BJ (cell line): ENCODE measurements around the gene GRK3. TPM values are rescaled to one million over a fixed set of nuclear protein-coding genes. Genes with fewer than 3 reads are reported as not detected.

Experiments
- CTCF ChIA-PET: fragments of 350-600 bp; formaldehyde crosslinking; extraction: SDS; loops from one replicate; lab custom pipeline; 2021; ENCODE audit warnings: antibody characterized with exemption, inconsistent platforms; lab: Yijun Ruan, JAX
- POLR2A ChIA-PET: fragments of 300-600 bp; sonication (Branson Sonifier 250); formaldehyde crosslinking; extraction: SDS; loops from one replicate; lab custom pipeline; 2021; ENCODE audit warnings: antibody characterized with exemption; lab: Charles Lee
- DNase-seq: peaks from one replicate; pipeline ENCODE4 v3.0.0-alpha.2; 2011; ENCODE audit warnings: low read depth
- H3K27me3 ChIP-seq: 2 replicates; pipeline ENCODE4 v1.6.0; 2011; ENCODE audit warnings: low read length; ENCODE audit not compliant: control insufficient read depth, insufficient read depth
- H3K36me3 ChIP-seq: 2 replicates; pipeline ENCODE4 v1.5.1; 2011; ENCODE audit warnings: low read length; ENCODE audit not compliant: control insufficient read depth, insufficient read depth
- H3K4me3 ChIP-seq: 2 replicates; pipeline ENCODE4 v1.5.1; 2011; ENCODE audit warnings: low read depth, mild to moderate bottlenecking, control low read depth, low read length
- polyA plus RNA-seq: library from polyadenylated mRNA; depleted of rRNA; stranded (reverse); fragments of >200 nt; gene quantifications from 2 replicates; pipeline ENCODE4 v1.2.3, GENCODE V29; 2011
- TF ChIP-seq, protein P1 (sequence below): IDR thresholded peaks from 2 replicates; pipeline ENCODE4 v1.5.1; 2011; ENCODE audit warnings: low read depth, mild to moderate bottlenecking, control low read depth, inconsistent platforms, low read length, moderate library complexity; ENCODE audit not compliant: insufficient read depth

Gene GRK3
- polyA plus RNA-seq, 1 experiment: 0.72 TPM

- Histone ChIP-seq H3K36me3 (no peaks in the 10 kb centered on the region), H3K27me3 (no peaks in the 10 kb centered on the region), H3K4me3 (no peak overlapping the region)
- no peak for DNase-seq
- ChIA-PET POLR2A (no interaction called here), CTCF (interaction anchor here (1.0 to 2.0 kb wide), 2 partner anchors 10 to 250 kb away, joined by 3 to 7 read pairs; no protein-coding TSS in a partner anchor)
- TF ChIP-seq, protein P1, sequence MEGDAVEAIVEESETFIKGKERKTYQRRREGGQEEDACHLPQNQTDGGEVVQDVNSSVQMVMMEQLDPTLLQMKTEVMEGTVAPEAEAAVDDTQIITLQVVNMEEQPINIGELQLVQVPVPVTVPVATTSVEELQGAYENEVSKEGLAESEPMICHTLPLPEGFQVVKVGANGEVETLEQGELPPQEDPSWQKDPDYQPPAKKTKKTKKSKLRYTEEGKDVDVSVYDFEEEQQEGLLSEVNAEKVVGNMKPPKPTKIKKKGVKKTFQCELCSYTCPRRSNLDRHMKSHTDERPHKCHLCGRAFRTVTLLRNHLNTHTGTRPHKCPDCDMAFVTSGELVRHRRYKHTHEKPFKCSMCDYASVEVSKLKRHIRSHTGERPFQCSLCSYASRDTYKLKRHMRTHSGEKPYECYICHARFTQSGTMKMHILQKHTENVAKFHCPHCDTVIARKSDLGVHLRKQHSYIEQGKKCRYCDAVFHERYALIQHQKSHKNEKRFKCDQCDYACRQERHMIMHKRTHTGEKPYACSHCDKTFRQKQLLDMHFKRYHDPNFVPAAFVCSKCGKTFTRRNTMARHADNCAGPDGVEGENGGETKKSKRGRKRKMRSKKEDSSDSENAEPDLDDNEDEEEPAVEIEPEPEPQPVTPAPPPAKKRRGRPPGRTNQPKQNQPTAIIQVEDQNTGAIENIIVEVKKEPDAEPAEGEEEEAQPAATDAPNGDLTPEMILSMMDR: no peak
Measured at GRCh38 chr22:25712661-25713400, 148.4 kb downstream of the GRK3 start.

DNA sequence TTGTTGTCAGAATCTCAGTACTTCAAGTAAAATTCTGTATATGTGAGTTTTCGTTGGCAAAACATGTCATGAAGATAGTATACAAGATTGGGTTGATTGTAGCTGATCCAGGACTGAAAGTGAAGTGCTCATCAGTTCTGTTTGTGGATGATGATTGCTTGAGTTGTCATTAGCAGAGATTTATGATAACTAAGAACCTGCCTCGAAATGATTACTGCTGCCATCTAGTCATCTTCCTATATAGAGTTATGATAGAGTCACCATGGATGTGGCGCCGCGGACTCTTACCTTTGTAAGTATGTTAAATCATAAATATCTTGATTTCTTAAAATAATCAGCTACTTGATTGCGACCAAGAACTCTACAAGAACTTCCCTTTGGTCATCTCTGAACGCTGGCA is 149.6 kb downstream of the GRK3 start:
- no peak overlapping the region for H3K4me3 ChIP-seq
- ChIA-PET CTCF (interaction anchor here (1.4 kb wide), 1 partner anchor 12 kb away, joined by 8 read pairs; no protein-coding TSS in a partner anchor), POLR2A (no interaction called here)
- no peaks in the 10 kb centered on the region for H3K36me3 ChIP-seq
- TF ChIP-seq, protein P1: no peak
- DNase-seq: no peak
- H3K27me3 ChIP-seq: peaks cover 2% of the 10 kb centered on the region; the same call in 1 of the 2 replicates

- peaks cover 2% of the 10 kb centered on the region; the same call in 1 of the 2 replicates for H3K27me3 ChIP-seq
- TF ChIP-seq, protein P1: no peak
- CTCF ChIA-PET: interaction anchor here (1.4 kb wide), 1 partner anchor 13 kb away, joined by 8 read pairs; no protein-coding TSS in a partner anchor
- H3K36me3 ChIP-seq: no peaks in the 10 kb centered on the region
- POLR2A ChIA-PET: no interaction called here
- no peak overlapping the region for H3K4me3 ChIP-seq
- no peak for DNase-seq
Measured at GRCh38 chr22:25714739-25715138, 150.3 kb downstream of the GRK3 start.

GRCh38 chr22:25716637-25717036 is 152.2 kb downstream of the GRK3 start:
- TF ChIP-seq, protein P1: no peak
- CTCF ChIA-PET: interaction anchor here (1.5 kb wide), 1 partner anchor 56 kb away, joined by 7 read pairs; no protein-coding TSS in a partner anchor
- no peaks in the 10 kb centered on the region for H3K36me3 ChIP-seq
- no peak for DNase-seq
- no peak overlapping the region for H3K4me3 ChIP-seq
- peaks cover 2% of the 10 kb centered on the region; the same call in 1 of the 2 replicates for H3K27me3 ChIP-seq
- POLR2A ChIA-PET: no interaction called here

DNA sequence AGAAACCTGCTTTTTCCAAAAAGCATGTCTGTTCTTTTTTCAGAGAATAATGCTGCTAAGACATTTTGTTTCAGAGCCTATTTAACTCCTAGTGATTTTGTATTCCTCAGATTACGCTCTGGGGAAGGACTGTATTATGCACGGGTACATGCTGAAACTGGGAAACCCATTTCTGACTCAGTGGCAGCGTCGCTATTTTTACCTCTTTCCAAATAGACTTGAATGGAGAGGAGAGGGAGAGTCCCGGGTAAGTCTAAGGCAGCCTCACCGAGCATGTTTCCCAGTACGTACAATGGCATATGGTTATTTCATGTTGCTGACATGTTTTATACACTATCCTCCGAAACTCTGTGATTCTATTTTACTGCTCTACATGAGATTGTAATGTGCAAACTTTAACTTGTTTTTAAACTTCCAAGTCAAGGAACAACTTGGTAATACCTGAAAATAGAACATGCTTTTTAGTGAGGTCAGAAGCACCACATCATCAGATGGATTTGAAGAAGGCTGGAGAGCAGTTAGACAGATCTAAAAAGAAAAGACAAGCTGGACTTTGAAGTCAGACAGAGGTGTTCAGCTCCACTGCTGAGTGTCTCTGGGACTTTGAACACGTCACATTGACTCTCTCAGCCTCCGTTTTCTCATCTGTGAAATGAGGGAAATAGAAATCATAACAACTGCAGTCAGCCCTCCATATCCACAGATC is 153.8 kb downstream of the GRK3 start:
- CTCF ChIA-PET: interaction anchor here (1.0 kb wide), 1 partner anchor 36 kb away, joined by 3 read pairs; no protein-coding TSS in a partner anchor
- H3K4me3 ChIP-seq: no peak overlapping the region
- no peak for DNase-seq
- TF ChIP-seq, protein P1: no peak
- no peaks in the 10 kb centered on the region for H3K36me3 ChIP-seq
- POLR2A ChIA-PET: no interaction called here
- peaks cover 2% of the 10 kb centered on the region; the same call in 1 of the 2 replicates for H3K27me3 ChIP-seq
